ENCODE data around the gene KCNMA1.

- TF ChIP-seq CTCF (IDR thresholded peaks at IDR 0.05; ENCODE audit: insufficient read depth, low read length, poor library complexity, severe bottlenecking) (no peak), EZH2phosphoT487 (conservative IDR thresholded peaks at IDR 0.05; ENCODE audit: low read length) (no peak)
Measured at GRCh38 chr10:77400033-77400432, 237.6 kb downstream of the KCNMA1 start.

All from SU-DHL-6 (cell line).